Activated CD8-positive, alpha-beta memory T cell treated with anti-CD3 and anti-CD28 coated beads, Interleukin-2, amount 50 U/mL, for 24 hours (primary cell): ENCODE measurements around the gene SLAMF1.
"Not testable (repeated sequence)": the region's sequence is repeated elsewhere in the genome, so short reads cannot be mapped to it uniquely, and the experiment has no call there.

Experiments
- DNase-seq: peaks from one replicate; pipeline ENCODE4 v3.0.0-alpha.2; 2020; ENCODE audit errors: extremely low read depth

The SLAMF1 gene

DNA sequence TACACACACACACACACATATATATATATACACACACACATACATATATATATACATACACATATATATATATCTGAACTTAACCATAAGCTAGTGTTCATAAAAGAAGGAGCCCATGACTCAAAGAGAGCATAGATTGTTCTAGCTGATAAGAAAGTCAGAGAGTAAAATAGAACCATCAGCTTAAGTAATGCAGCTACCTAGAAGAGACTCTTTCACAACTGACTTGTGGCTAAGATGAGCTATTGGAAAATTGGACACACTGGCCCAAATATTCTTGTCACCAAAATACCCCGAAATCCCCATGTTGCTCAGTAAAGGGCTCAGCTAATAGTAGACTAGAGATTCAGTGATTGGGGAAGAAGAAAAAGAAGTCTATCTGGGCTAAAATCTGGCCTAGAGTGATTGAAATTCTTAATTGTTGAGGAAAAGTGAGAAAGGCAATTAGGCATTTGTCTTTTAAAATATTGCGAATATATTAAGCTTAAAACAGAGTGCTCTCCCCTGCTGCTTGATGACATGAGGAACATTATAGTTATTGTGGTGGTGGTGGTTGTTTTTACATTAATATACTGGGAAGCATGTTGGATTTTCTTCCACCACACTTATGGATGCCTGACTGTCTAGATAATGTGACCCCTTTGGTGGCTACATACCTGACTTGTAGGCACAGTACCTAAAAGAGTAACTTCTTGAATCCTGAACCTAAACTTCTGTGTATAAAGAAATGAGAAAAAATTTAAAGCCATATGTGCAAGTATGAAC lies 6.3 kb downstream of the SLAMF1 start:
- no peak for DNase-seq

DNA sequence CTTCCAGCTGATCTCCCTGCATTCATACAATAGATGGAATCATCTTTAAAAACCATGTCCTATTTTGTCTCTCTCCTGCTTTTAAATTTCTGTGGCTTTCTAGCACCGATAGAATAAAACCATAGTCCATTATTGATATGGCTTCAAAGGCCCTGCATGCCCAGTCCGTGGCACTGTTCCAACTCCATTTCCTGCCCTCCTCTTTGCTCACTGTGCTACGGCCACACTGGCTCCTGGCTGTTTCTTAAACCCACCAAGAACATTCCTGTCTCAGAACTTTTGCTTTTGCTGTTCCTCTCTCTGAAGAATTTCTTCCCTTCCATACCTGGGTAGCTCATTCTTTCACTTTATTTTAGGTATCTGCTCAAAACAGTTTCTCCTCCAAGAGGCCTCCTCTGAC lies 7.2 kb downstream of the SLAMF1 start:
- DNase-seq = no peak

DNA sequence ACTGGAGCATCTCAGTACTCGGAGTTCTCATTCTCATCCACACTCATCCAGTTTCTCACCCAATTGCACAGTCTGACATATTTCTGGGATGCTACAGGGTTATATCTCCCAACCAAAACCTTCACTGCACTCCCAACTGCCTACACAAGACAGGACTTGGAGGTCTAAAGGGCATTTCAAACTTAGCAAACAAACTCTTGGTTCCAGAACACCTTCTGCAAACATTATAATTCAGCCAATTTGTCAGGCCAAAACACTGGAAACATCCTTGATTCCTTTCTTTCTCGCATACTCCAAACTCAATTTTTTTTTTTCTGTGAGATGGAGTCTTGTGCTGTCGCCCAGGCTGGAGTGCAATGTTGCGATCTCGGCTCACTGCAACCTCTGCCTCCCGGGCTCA lies 7.9 kb downstream of the SLAMF1 start:
- no peak for DNase-seq

DNA sequence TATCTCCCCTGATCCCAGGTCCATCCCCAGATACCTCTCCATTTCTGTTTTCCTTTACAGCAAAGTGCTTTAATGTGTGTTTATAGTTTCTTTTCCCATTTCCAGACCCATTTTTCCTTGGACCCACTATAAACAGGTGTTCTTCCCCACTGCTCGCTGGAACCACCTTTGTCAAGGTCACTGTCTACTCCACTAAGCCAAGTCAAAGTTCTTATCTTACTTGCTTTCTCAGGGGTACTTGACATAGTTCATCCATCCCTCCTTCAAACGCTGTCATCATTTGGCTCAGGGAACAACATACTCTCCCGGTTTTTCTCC lies 8.3 kb downstream of the SLAMF1 start:
- no peak for DNase-seq

DNA sequence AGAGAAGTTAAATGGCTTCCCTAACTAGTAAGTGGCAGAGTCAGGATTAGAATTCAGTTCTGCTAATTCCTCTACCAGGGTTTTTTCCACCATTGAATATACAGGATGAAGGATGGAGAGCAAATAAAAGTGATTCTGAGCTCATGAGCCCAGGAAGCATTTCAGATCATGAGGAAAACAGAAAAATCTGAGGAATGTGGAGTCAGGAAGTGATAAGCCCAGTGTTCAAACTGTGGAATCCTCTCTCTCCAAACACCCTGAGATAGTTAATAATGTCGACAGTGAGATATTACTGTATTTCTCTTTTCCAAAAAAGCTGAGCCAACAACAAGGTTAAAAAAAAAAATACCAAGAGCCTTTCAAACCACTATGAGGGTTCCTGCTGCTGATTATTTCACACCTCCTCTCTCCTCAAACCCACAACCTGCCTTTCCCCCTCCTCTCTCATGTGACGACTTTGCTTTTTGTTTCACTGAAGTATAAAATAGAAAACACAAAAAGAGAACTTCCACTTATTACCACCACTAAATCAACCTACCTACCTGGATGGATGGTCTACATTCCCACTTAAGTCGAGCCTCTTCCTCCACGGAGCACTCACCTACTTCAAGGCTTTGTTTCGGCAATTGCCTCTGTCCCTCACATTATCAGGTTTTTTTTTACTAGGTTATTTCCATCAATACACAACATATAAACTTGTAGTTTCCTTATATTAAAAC lies 8.9 kb downstream of the SLAMF1 start:
- no peak for DNase-seq

- no peak for DNase-seq
Observed at GRCh38 chr1:160637065-160637464, 9.8 kb downstream of the SLAMF1 start.

DNA sequence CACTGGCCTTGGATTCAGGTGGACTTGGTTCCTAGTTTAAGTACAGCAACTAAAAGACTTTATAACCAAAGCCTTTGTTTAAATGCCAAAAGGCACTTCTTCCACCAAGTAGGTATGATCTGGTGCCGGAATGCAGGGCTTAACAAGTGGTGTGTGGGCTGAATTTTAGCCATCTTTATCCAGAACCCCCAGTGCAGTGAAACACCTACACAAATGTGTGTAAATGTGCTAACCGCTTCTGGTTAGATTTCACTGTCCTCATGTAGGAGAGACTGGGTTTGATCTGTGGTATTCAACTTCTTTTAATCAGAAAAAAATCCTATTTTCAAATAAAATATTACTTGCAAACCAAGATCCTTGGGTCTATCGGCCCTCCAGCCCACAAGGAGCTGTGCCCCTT lies 10.3 kb downstream of the SLAMF1 start:
- DNase-seq = no peak

DNA sequence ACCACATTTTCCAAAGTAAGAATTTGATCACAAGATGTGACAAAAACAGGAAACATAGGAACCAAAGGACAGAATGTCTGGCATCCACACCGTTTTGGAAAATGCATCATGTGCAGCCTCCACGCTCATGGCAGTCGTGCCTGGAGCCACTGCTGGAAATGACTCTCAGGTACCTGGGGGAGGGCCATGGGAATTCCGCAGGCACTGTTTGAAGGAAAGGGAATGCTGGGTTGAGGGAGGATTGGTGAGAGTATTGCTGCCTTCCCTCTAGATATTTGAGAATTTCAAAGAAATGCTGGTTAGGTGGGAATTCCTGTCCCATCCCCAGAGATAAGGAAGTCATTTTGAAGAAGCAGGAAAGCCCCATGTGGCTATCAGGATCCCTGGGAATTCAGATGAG lies 10.8 kb downstream of the SLAMF1 start:
- DNase-seq = no peak

GRCh38 chr1:160634543-160635491 lies 12.0 kb downstream of the SLAMF1 start:
- DNase-seq = no peak

DNA sequence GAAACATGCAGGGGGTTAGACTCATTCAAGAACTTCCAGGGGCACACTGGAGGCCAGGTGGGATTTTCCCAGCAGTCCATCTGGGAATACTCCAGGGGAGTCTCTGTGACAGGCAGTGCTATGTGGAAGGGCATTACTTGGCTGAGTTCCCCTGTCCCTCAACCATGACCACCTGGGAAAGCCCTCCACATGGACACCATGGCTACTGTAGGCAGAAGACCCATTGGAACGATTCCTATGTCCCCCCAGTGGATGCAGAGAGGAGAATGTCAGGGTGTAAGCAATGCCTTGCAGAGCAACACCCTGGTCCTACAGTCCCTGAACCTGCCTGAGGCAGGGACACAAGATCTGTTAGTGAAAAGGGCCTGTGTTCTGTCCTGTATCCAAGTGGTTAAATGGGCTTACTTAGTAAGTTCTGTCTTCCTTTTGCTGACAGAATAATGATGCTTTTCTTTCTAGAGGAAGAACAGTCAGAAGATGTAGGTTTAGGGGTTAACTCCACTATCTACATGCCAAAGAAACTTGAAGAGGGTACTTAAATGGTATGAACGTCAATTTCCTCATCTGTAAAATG lies 13.4 kb downstream of the SLAMF1 start:
- DNase-seq = no peak

DNA sequence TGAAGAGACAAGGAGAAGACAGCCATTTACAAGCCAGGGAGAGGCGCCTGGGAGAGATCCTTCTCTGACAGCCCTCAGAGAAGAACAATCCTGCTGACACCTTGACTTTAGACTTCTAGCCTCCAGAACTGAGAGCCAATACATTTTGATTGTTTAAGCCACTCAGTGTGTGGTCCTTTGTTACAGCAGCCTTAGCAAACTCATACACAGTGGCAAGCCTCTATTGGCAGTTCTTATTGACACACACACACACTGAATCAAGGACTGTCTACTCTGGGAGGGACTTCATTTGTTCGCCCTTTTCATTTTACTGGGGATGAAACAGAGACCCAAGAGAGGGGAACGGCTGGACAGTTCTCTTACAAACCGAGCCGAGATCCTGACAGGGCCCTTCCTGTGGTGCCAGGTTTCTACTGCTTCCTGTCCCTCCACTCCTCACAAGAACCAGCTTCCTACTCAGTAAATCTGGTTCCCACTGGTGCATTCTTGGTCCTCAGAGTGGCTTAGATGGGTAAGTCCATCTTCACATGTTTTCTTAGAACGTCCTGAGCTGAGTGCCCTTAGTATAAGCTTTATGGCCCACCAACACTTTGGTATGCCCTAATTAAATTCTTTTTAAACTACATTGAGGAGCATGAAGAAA lies 14.7 kb downstream of the SLAMF1 start:
- no peak for DNase-seq

DNA sequence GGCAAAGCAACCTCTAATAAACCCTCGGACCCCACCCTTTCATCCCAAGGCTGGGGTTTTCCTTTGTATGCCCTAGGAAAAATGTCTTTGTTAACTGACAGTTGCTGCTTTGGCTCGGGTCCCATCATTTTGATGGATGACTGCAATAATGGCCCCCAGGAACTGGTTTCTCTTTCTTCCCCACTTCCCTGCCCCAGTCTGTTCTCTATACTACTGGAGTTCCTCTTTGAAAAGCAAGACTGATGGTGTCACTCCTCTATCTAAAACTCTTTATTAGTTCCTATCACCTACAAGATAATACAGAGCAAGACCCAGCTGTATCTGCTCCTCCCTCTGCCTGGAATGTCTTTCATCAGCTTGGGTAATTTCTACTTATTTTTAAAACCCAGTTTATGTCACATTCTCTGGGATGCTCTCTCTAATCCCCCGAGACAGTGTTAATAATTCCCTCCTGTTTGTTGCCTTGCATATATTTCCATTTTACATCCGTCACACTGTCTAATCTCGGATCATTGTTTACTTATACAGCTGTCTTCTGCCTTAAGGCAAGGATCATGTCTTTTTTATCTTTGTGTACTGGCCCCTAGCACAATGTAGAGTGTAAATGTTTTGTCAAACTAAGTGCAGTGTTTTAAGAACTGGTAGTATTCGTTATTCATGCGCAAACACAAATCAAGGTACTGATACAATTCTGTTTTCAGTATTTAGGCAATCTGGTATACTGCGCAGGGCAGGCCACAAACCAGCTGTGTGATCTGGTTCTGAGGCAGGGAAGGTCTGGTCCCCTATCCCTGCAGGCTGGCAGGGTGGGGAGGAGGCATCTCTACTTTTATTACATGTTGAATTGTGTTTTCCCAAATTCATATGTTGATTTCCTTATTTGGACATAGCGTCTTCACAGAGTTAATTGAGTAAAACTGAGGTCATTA lies 16.1 kb downstream of the SLAMF1 start:
- no peak for DNase-seq

DNA sequence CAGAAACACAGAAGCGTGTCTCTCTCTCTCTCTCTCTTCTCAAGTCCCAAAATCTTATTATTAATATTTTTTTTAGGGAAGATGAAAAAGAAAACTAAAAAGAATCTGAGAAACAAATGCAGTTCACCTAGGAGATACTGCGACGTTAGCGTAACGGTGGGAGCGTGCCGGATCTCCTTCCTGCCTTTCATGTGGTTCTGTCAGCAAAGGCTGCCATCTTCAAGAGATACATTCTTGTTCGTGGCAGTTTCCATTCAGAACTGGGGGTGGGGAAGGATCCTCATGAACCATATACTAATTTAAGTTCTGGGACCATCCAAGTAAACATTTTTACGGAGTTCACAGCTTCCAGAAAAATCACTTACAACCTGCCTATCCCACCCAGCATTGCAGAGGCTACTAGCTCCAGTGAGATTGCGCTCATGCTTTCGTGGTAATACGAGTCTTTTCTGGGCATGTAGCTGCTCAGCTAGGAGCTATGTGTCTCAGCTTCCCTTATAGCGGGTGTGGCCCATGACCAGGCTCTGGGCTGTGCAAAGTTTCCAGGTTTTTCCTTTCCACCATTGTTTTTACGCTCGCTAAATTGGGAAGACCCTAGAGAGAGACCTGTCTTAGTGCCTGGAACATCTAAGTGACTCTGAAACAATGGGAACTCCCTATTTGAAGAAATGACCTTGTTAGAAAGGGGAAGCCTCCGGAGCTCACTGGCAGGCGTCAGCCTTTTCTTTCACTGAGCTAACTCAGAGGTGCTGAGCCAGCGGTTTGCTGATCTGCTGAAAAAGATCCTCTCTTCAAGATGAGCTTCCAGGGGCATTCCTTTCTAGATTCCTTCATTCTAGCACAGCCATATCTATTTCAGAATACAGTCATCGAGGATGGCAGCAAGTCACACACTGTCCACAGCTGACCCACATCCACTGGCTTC lies 17.3 kb downstream of the SLAMF1 start:
- DNase-seq = no peak

GRCh38 chr1:160628799-160629263 lies 18.0 kb downstream of the SLAMF1 start:
- DNase-seq = no peak

- not testable (repeated sequence) for DNase-seq
Observed at GRCh38 chr1:160627677-160628289, 19.1 kb downstream of the SLAMF1 start.

GRCh38 chr1:160626509-160627342 lies 20.1 kb downstream of the SLAMF1 start:
- no peak for DNase-seq

GRCh38 chr1:160625725-160626498 lies 20.9 kb downstream of the SLAMF1 start:
- DNase-seq = no peak
